K562 (cell line): Measurements from ENCODE around the gene DCTN2. TPM values are rescaled to one million over a fixed set of nuclear protein-coding genes. Genes with fewer than 3 reads are reported as not detected.

ENCODE experiments used
- COPS2 ChIP-seq: fragments of 450-650 bp; conservative IDR thresholded peaks from 2 replicates; pipeline ENCODE4 v1.6.1; 2016; ENCODE audit warnings: mild to moderate bottlenecking, moderate library complexity
- ETV5 ChIP-seq: sonication (generic); formaldehyde crosslinking; IDR thresholded peaks from 2 replicates; pipeline ENCODE4 v1.4.0; 2020; ENCODE audit warnings: low read depth, mild to moderate bottlenecking, missing genetic modification reagents
- FOXJ2 ChIP-seq: fragments of 200-800 bp; sonication (Bioruptor generic); IDR thresholded peaks from 2 replicates; pipeline ENCODE4 v1.6.1; 2016; ENCODE audit warnings: missing genetic modification characterization, missing compliant biosample characterization
- HDAC1 ChIP-seq, 2 experiments: fragments of 450-650 bp; IDR thresholded peaks; 2 replicates each; pipeline ENCODE4 v1.6.1; 2016 to 2017; ENCODE audit warnings: inconsistent platforms in 1 of 2, mild to moderate bottlenecking in 1 of 2, moderate library complexity in 1 of 2
- HMBOX1 ChIP-seq: sonication (generic); IDR thresholded peaks from 2 replicates; pipeline ENCODE4 v1.6.1; 2016
- MAFK ChIP-seq: IDR thresholded peaks from 2 replicates; pipeline ENCODE4 v1.6.1; 2011; ENCODE audit warnings: low read length, improper control_type of control experiment
- MBD1 ChIP-seq: fragments of 250-450 bp; sonication (Bioruptor Pico); IDR thresholded peaks from 2 replicates; pipeline ENCODE4 v1.8.0; 2022; ENCODE audit warnings: inconsistent platforms
- MLX ChIP-seq, 2 experiments: fragments of 450-650 bp in 1 of 2; sonication (generic) in 1 of 2; formaldehyde crosslinking; conservative IDR thresholded peaks; 2 replicates each; pipeline versions ENCODE4 v1.4.0 to v1.8.1; 2020 to 2022; ENCODE audit warnings: mild to moderate bottlenecking in 1 of 2, missing genetic modification reagents in 1 of 2
- MTA1 ChIP-seq: fragments of 450-650 bp; IDR thresholded peaks from 2 replicates; pipeline ENCODE4 v1.6.1; 2017; ENCODE audit warnings: borderline replicate concordance
- NELFE ChIP-seq: IDR thresholded peaks from 2 replicates; pipeline ENCODE4 v1.6.1; 2011; ENCODE audit warnings: mild to moderate bottlenecking; ENCODE audit not compliant: insufficient read depth, insufficient read length
- NFIC ChIP-seq: fragments of 450-650 bp; IDR thresholded peaks from 2 replicates; pipeline ENCODE4 v1.6.1; 2017; ENCODE audit warnings: mild to moderate bottlenecking, inconsistent platforms
- PHF20 ChIP-seq: fragments of 450-650 bp; IDR thresholded peaks from 2 replicates; pipeline ENCODE4 v1.6.1; 2018; ENCODE audit not compliant: partially characterized antibody
- POLR2H ChIP-seq: IDR thresholded peaks from 2 replicates; pipeline ENCODE4 v1.6.1; 2016; ENCODE audit warnings: missing genetic modification characterization, low read depth, mild to moderate bottlenecking, control low read depth, missing compliant biosample characterization, moderate library complexity
- SMARCA4 ChIP-seq: fragments of 450-650 bp; IDR thresholded peaks from 2 replicates; pipeline ENCODE4 v1.6.1; 2016
- SMARCB1 ChIP-seq: IDR thresholded peaks from 2 replicates; pipeline ENCODE4 v1.6.1; 2011; ENCODE audit warnings: improper control_type of control experiment, low read depth; ENCODE audit not compliant: insufficient read length
- TEAD2 ChIP-seq: fragments of 450-650 bp; IDR thresholded peaks from 2 replicates; pipeline ENCODE4 v1.6.1; 2016; ENCODE audit warnings: missing genetic modification characterization, control low read depth, missing compliant biosample characterization
- ZBTB34 ChIP-seq: fragments of 250-450 bp; sonication (Bioruptor Pico); IDR thresholded peaks from 2 replicates; pipeline ENCODE4 v1.8.0; 2021; ENCODE audit warnings: mild to moderate bottlenecking, moderate library complexity
- ZNF197 ChIP-seq: fragments of 200-800 bp; sonication (Bioruptor generic); IDR thresholded peaks from 2 replicates; pipeline ENCODE4 v1.6.1; 2016; ENCODE audit warnings: low read depth, missing genetic modification characterization, missing compliant biosample characterization
- ZNF280B ChIP-seq: fragments of 250-450 bp; sonication (Bioruptor Pico); IDR thresholded peaks from 2 replicates; pipeline ENCODE4 v1.5.1; 2021; ENCODE audit warnings: mild to moderate bottlenecking
- ZNF347 ChIP-seq: fragments of 450-650 bp; formaldehyde crosslinking; IDR thresholded peaks from 2 replicates; pipeline ENCODE4 v1.4.0; 2020; ENCODE audit warnings: low read depth, mild to moderate bottlenecking, moderate library complexity
- ZNF79 ChIP-seq: fragments of 250-450 bp; sonication (Bioruptor Pico); IDR thresholded peaks from 2 replicates; pipeline ENCODE4 v1.4.0; 2020; ENCODE audit warnings: low read depth, mild to moderate bottlenecking, moderate library complexity
- polyA plus RNA-seq, 8 experiments: library from polyadenylated mRNA; depleted of rRNA in 4 of 8; stranded (reverse) in 5 of 8; unstranded in 3 of 8; fragments of >200 nt; fragmentation: Nextera tagmentation in 2 of 8; fragmentation: Illumina TruSeq in 1 of 8; extraction: Ambion mirVana in 2 of 8; extraction: Trizol in 1 of 8; gene quantifications; 2 replicates each; pipeline versions ENCODE4 v1.2.1 to v1.2.3, GENCODE V29; 2011 to 2014; ENCODE audit warnings: inconsistent platforms in 1 of 8, missing spikeins in 1 of 8
- total RNA-seq, 7 experiments: library from RNA; depleted of rRNA in 6 of 7; stranded (reverse); fragments of >200 nt in 6 of 7; fragmentation: Illumina TruSeq in 2 of 7; extraction: Trizol in 2 of 7; gene quantifications; 2 replicates each; pipeline versions ENCODE4 v1.2.1 to v1.2.3, GENCODE V29; 2011 to 2021; ENCODE audit warnings: low replicate concordance in 1 of 7

The DCTN2 gene
- total and polyA plus RNA-seq, 9 of the 15 experiments (the other 6 are each of a cell fraction or from before 2014, with no cell fraction given): 43.6 to 270 (median 125) TPM

- peak; percentile 31; the same call in 1 of the 2 replicates for TF ChIP-seq ZNF197 (CRISPR knock-in tag)
- no peak for TF ChIP-seq SMARCB1
- TF ChIP-seq FOXJ2: 0 out of 2 replicates have a peak, but pooled peaks have one; percentile 28
- no peak for TF ChIP-seq MBD1 (CRISPR knock-in tag)
- TF ChIP-seq MAFK: peak; percentile 32; the same call in 1 of the 2 replicates
- TF ChIP-seq ETV5: no peak
- TF ChIP-seq TEAD2: no peak
- no peak for TF ChIP-seq ZNF280B
- peak; percentile 24; the same call in 1 of the 2 replicates for TF ChIP-seq SMARCA4
- TF ChIP-seq MTA1: no peak
- no peak for TF ChIP-seq COPS2
- 0 out of 4 replicates have a peak, but pooled peaks of 1 of the 2 experiments have one; percentile 11 for TF ChIP-seq HDAC1 (IDR thresholded peaks at IDR 0.05)
- TF ChIP-seq HMBOX1: no peak
- no peak for TF ChIP-seq ZNF347 (CRISPR knock-in tag)
- TF ChIP-seq PHF20: no peak
- no peak for TF ChIP-seq ZBTB34 (CRISPR knock-in tag)
- TF ChIP-seq NELFE: no peak
- TF ChIP-seq POLR2H (tag): peak; percentile 41
- TF ChIP-seq MLX (CRISPR knock-in tag; conservative IDR thresholded peaks at IDR 0.05): no peak
- no peak for TF ChIP-seq ZNF79 (CRISPR knock-in tag)
- TF ChIP-seq NFIC: peak; percentile 43
Observed at GRCh38 chr12:57548488-57548887, 1.5 kb upstream of the DCTN2 start (continued).
